Epithelial cell of esophagus (primary cell): Measurements from ENCODE around the gene MED19.

Experiments used
- DNase-seq: peaks from one replicate; pipeline ENCODE4 v3.0.0; 2010; ENCODE audit warnings: low read depth
- H3K4me3 ChIP-seq: 2 replicates; pipeline ENCODE4 v1.5.1; 2011; ENCODE audit warnings: mild to moderate bottlenecking, low read length, control low read depth
- TF ChIP-seq, protein P1 (sequence below): IDR thresholded peaks from 2 replicates; pipeline ENCODE4 v1.5.1; 2011; ENCODE audit warnings: low read depth, mild to moderate bottlenecking, low read length, control low read depth, inconsistent platforms; ENCODE audit not compliant: insufficient read depth; ENCODE audit errors: missing control alignments

The MED19 gene, protein sequence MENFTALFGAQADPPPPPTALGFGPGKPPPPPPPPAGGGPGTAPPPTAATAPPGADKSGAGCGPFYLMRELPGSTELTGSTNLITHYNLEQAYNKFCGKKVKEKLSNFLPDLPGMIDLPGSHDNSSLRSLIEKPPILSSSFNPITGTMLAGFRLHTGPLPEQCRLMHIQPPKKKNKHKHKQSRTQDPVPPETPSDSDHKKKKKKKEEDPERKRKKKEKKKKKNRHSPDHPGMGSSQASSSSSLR

DNA sequence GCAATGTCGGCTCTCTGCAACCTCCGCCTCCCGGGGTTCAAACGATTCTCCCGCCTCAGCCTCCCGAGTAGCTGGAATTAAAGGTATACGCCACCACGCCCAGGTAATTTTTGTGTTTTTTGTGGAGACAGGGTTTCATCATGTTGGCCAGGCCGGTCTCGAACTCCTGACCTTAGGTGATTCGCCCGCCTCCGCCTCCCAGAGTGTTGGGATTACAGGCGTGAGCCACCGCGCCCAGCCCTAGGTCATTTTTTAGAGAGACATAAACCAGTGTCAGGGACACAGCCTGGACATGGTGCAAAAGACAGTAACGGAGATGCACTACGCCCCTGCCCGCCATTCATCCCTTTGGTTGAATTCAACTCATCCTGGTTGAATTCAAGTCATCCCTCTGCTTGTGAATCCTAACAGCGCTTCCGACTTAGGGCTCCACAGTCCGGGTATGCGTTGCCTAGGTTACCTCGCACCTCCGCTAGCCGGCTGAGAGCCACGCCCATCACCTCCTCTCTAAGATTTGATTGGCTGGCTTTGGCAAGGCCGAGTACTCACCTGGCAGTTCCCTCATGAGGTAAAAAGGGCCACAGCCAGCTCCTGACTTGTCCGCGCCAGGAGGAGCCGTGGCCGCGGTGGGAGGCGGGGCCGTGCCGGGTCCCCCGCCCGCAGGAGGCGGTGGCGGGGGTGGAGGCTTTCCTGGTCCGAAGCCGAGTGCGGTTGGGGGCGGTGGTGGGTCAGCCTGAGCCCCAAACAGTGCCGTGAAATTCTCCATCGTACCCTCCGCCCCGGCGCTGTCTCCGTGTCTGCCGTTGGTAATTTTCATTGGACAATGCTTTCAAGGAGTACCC lies at the start of gene MED19:
Gene MED19 (minus strand): TSS at position 802 of the 842 bp plus-strand sequence. CDS start 36 bp downstream, at position 766.
- peak; percentile 99 for DNase-seq
- H3K4me3 ChIP-seq: peak within 1 kb of the TSS; percentile 100
- TF ChIP-seq, protein P1, sequence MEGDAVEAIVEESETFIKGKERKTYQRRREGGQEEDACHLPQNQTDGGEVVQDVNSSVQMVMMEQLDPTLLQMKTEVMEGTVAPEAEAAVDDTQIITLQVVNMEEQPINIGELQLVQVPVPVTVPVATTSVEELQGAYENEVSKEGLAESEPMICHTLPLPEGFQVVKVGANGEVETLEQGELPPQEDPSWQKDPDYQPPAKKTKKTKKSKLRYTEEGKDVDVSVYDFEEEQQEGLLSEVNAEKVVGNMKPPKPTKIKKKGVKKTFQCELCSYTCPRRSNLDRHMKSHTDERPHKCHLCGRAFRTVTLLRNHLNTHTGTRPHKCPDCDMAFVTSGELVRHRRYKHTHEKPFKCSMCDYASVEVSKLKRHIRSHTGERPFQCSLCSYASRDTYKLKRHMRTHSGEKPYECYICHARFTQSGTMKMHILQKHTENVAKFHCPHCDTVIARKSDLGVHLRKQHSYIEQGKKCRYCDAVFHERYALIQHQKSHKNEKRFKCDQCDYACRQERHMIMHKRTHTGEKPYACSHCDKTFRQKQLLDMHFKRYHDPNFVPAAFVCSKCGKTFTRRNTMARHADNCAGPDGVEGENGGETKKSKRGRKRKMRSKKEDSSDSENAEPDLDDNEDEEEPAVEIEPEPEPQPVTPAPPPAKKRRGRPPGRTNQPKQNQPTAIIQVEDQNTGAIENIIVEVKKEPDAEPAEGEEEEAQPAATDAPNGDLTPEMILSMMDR: no peak

DNA sequence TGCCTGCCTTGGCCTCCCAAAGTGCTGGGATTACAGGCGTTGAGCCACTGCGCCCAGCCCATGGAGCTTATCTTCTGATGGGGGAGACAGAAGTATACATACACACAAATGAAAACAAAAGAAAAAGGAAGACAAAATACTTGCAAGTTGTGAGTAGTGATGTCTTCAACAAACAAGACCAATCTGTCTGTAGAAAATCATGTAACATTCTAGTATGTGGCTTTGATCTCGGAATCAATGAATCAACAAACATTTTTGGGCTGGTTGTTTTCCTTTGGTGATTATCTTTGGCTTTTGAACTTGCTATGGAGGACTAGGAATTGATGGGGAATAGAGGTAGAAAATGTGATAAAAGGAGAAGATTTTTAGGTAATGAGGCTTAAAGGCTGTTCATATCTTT lies 46.2 kb upstream of the MED19 start:
- no peak for DNase-seq
- no peak overlapping the region for H3K4me3 ChIP-seq
- TF ChIP-seq, protein P1: no peak

DNA sequence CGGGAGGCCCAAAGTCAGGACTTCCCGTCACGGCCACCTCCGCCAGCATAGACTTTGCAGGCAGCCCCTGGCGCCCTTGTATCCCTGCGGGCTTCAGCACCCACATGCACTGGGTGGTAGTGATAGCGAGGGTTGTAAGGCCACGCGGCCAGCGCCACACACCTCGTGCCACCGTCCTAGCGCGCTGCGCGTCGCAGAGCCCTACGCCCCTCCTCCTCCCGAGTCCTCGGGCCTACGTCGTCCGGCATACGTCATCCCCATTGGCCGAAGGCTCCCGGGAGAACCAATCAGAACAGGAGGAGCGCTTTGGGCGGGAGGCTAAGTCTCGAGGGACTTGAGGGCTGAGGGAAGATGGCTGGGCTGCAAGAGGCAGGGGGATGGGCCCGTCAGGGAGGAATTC lies 40.9 kb upstream of the MED19 start:
- no peak for DNase-seq
- TF ChIP-seq, protein P1: no peak
- H3K4me3 ChIP-seq: no peak overlapping the region

DNA sequence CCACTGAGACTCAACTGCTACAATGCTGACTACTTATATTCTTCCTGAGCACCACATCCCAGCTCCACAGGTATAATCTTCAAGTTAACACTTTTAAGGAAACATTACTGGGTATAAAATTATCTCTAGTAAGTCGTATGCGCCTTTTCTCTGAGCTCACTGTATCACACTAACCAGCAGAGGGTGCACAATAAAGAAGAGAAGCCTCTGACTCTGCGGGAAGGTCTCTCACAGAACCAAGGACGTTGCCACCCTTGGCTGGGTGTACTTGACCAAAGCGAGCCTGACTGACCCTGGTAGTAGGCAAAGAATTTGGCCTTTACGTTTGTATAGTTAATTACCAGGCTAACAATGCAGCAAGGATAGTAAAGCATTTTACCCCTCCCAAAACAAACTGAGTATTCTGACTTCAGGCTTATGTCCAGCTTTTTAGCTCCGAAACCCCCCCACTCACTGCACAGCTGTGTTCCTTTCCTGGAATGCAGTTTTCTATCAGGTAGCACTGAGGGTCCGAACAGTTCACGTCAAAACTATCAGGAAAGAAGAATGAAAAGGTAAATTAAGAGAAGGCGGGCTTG lies 39.8 kb upstream of the MED19 start, which contains the start of gene BTBD18:
Gene BTBD18 (minus strand): TSS at position 144 of the 578 bp plus-strand sequence. CDS start 631 bp downstream, outside the sequence.
- TF ChIP-seq, protein P1: peak; percentile 70
- no peak within 1 kb of the TSS for H3K4me3 ChIP-seq
- DNase-seq: peak; percentile 69

DNA sequence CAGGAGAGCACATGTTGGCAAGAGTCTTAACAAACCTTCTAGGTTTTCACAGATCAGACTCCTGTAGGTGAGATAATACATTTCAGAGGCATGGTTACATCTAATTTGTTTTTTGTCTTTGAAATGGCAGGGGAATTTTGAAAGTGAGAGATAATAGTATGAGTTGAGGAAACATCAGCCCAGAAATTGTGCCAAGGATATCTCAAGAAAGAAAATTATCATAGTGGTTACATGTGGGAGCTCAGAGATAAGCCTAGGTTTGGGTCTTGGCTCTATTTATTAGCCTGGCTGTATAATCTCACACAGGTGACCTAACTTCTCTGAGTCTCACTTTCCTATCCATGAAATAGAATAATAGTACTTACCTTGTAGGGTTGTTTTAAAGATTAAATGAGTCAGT lies 39.2 kb upstream of the MED19 start:
- TF ChIP-seq, protein P1: no peak
- DNase-seq: no peak
- H3K4me3 ChIP-seq: no peak overlapping the region

DNA sequence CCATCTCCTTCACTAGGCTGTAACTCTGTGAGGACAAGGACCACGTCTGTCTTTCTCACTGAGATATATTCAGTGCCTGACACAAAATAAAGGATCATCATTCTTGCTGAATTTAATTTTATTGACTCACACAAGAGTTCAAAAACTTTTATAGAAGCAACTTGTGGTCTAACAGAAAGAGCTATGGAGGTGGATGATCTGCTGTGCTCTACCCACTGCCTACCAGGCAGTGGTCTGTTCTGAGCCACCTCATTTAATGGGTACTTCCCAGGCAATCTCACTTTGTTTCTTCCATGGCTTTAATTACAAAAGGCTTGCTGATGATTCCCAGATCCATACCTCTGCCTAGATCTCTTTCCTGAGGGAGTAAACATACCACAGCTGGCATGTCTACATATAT lies 34.9 kb upstream of the MED19 start:
- no peak for DNase-seq
- TF ChIP-seq, protein P1: no peak
- H3K4me3 ChIP-seq: no peak overlapping the region
